A673 (cell line): ENCODE measurements around the gene PTGDR.

Source experiments
- EZH2 ChIP-seq: fragments of 200-600 bp; sonication (generic); IDR thresholded peaks from 2 replicates; pipeline ENCODE4 v1.6.1; 2017; ENCODE audit warnings: borderline replicate concordance, low read depth, mild to moderate bottlenecking, mixed read lengths, antibody characterized with exemption, low read length; ENCODE audit not compliant: poor library complexity, severe bottlenecking
- TF ChIP-seq, protein P1 (sequence below): fragments of 300-800, 200-600 bp; sonication (generic); conservative IDR thresholded peaks from 2 replicates; pipeline ENCODE4 v1.5.1; 2017; ENCODE audit warnings: low read depth, mild to moderate bottlenecking, antibody characterized with exemption, low read length, moderate library complexity, mixed read lengths

DNA sequence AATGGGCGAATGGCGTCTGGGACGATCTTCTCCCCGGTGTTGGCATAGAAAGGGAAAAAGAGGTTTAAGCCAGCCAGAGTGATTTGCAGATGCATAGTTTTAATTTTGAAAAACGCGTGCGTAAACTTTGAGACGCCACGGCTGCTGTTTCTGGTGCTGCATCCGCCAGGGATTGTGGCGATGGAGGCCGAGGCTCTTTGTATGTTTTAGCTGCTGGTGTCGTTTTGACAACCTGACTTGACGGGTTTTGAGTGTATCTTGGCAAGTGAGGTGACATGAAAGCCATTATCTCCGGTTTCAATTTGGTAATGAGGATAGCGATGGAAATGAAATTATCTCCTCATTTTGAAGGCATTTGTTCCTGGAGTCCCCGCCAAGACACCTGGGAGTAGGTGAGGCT, 1.6 kb downstream of the PTGDR start:
- TF ChIP-seq, protein P1, sequence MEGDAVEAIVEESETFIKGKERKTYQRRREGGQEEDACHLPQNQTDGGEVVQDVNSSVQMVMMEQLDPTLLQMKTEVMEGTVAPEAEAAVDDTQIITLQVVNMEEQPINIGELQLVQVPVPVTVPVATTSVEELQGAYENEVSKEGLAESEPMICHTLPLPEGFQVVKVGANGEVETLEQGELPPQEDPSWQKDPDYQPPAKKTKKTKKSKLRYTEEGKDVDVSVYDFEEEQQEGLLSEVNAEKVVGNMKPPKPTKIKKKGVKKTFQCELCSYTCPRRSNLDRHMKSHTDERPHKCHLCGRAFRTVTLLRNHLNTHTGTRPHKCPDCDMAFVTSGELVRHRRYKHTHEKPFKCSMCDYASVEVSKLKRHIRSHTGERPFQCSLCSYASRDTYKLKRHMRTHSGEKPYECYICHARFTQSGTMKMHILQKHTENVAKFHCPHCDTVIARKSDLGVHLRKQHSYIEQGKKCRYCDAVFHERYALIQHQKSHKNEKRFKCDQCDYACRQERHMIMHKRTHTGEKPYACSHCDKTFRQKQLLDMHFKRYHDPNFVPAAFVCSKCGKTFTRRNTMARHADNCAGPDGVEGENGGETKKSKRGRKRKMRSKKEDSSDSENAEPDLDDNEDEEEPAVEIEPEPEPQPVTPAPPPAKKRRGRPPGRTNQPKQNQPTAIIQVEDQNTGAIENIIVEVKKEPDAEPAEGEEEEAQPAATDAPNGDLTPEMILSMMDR, result no peak
- TF ChIP-seq EZH2, result no peak
